Dermis microvascular lymphatic vessel endothelial cell (primary cell): ENCODE measurements around the gene DYRK1B. TPM values are rescaled to one million over a fixed set of nuclear protein-coding genes. Genes with fewer than 3 reads are reported as not detected.
"Not testable (repeated sequence)": the region's sequence is repeated elsewhere in the genome, so short reads cannot be mapped to it uniquely, and the experiment has no call there.

ENCODE experiments used
- DNase-seq, 2 donors: peaks; one replicate each; pipeline versions ENCODE4 v3.0.0 to v3.0.0-alpha.2; 2010; ENCODE audit warnings: low read depth in 2 of 2
- total RNA-seq: library from RNA; depleted of rRNA; stranded (reverse); fragments of >200 nt; gene quantifications from 2 replicates; pipeline ENCODE4 v1.2.1, GENCODE V29; 2014

Gene DYRK1B
- total RNA-seq = 9.2 and 16.1 TPM in 2 replicates

GRCh38 chr19:39833464-39834286 lies at the start of gene DYRK1B:
Gene DYRK1B (minus strand): TSS chr19:39834162. CDS start chr19:39831867, 2,295 bp downstream.
- DNase-seq = peak; percentile 96 to 98

DNA sequence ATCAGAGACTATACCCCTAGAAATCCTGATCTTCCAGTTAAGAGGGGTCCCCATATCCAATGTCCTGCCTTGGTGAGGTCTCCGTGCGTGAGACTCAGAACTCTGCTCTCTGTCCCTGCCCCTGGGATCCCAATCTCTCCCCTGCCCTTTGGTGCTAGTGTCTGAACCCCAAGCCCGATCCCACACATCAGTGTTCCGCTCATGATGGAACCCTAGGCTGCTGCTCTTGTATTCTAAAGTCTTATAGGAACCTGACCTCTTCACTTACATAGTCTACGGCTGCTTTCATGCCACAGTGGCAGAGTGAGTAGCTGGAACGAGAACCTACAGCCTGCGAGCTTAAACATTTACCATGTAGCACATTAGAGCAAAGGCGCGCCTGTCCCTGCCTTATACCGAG lies 48.7 kb upstream of the DYRK1B start:
- DNase-seq = not testable (repeated sequence)

DNA sequence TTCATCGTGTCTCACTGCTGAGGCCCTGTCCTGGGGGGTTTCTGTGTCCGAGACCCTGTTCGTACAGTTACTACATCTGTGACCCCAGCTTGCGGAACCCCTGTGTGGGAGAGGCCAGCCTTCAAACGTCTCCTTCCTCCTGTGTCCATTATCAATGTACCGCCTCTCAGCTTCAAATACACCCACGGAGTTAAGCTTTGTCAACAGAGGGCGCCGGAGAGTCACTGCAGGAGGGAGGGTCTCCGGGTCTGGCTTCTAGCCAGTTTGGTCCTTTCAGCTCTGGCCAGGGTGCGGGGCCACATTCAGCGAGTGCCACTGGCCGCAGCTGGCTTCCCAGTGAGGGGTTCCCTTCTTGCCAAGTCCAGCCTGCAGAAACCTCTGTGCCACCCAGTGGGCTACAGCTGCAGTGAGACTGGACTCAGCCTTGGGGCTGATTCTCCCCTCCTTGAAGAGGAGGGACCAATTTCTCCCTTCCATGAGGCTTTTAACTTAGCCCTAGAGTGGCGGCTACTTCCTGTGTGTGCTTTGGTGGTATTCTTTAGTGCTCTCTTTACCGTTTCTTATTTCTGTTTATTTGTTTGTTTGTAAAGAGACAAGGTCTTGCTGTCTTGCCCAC lies 47.6 kb upstream of the DYRK1B start:
- DNase-seq = peak in 1 of 2 donors; percentile 35

DNA sequence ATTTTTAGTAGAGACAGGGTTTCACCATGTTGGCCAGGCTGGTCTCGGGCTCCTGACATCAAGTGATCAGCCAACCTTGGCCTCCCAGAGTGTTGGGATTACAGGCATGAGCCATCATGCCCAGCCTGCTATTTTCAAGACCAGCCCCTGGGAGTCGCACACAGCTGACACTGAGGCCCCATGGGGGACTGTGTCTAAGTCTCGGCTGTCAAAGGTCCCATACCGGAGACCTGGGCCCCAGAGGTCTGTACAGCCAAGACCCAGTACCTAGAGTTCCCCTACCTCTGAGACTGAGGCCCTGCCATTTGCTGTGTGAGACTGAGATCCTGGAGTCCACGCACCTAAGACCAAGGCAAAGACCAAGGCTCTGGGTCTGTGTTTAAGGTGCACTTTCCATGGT lies 46.3 kb upstream of the DYRK1B start:
- not testable (repeated sequence) for DNase-seq

DNA sequence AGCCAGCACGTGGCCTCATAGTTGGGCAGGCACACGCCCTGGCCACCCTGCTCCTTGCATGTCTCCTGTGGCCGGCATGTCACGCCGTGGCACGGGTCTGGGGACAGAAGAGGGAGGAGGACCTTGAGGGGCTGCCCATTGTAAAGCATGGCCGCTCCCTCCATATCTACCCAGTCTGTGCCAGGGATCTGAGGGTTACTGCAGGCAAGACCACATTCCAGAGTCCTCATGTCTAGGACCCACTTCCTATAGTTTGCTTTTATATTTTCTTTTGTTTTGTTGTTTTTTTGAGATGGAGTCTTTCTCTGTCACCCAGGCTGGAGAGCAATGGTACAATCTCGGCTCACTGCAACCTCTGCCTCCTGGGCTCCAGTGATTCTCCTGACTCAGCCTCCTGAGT lies 45.8 kb upstream of the DYRK1B start:
- DNase-seq = not testable (repeated sequence)

GRCh38 chr19:39878866-39879265 lies 44.9 kb upstream of the DYRK1B start:
- not testable (repeated sequence) for DNase-seq

DNA sequence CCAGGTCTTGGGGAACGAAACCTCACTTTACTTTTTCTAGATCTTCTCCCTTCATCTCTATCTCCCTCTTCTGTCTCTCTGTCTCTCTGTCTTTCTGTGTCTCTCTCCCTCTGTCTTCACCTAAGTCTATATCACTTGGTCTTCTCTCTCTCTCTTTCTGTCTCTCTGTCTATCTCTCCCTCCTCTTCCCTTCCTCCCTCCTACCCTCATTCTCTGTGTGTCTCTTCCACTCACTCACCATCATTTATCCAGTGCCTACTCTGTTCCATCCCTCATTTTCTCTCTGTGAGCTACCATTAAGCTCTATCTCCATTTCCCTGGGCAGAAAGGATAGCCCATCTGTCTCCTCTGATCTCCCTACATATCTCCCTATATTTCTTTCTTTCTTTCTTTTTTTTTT lies 44.4 kb upstream of the DYRK1B start:
- no peak for DNase-seq

DNA sequence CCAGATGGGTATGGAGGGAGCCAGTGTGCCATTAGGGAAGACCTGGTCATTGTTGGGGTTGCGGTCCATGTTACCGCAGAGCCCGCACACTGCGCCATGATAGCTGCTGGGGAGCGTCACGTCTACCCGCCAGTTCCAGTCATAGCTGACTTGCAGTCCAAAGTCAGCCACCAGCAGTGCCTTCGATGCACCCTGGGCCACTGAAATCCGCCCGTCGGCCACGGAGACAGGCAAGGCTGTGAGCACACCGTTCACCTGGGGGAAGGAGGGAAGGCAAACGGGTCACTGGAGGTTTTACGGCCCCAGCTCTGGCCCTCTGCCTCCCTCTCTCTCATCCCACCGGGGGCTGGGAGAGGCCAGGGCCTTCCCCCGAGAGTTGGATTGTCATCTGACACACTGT lies 44.0 kb upstream of the DYRK1B start:
- not testable (repeated sequence) for DNase-seq

DNA sequence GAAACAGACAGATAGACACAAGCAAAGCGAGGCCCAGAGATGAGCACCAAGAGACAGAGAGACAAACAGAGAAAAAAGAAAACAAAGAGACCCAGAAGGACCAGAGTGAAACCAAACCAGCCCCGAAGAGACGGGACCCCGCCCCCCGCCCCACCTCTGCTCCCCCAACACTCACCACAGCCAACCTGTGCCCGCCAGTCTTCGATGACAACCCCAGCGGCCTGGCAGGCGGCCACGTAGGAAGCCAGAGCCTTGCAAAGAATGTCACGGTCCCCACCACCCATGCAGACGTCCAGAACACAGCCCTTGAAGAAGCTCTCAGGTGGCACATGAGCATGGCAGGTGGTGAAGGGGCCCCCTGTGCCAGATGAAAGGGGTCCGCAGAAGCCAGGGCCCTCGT lies 43.5 kb upstream of the DYRK1B start:
- DNase-seq = not testable (repeated sequence)

- not testable (repeated sequence) for DNase-seq
Observed at GRCh38 chr19:39876486-39876885, 42.5 kb upstream of the DYRK1B start.

GRCh38 chr19:39875401-39875864 lies 41.5 kb upstream of the DYRK1B start:
- DNase-seq = peak in 1 of 2 donors; percentile 24

DNA sequence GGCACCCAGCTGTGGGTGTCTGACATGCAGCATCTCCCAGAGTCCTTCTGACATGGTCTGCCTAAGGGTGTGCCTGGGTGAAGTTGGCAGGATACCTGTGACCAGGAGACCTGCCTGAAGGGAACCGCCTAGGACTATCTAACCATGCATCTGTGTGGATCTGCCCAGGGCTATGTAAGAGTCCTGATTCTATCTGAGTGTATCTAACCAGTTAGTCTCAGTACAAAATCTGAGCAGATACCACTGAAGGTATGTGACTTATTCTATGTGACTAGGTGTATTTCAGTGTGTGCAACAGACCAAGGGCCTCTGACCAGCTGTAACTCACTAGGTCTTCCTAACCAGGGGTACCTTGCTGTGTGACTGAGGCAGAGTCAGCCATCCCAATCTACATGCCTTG lies 40.4 kb upstream of the DYRK1B start:
- DNase-seq = no peak

- DNase-seq = no peak
Observed at GRCh38 chr19:39873385-39873784, 39.4 kb upstream of the DYRK1B start.

- no peak for DNase-seq
Observed at GRCh38 chr19:39871886-39872866, 38.2 kb upstream of the DYRK1B start.

DNA sequence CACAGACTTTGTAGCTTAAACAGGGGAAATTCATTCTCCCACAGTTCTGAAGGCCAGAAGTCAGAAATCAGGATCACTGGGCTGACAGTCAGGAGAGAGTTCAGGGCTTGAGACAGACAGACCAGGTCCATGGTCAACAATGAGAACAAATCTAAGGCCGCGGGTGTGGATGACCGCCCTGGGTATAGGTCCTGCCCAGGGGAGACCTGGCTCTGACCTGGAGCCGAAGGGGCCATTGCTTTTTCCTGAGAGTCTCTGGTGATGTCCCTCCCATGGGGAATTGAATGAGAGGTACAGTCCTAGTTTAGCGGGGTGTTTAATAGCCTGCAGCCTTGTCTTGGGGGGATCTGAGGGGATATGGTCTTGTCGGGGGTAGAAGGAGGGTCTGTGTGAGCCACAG lies 37.4 kb upstream of the DYRK1B start:
- no peak for DNase-seq

GRCh38 chr19:39870171-39870971 lies 36.4 kb upstream of the DYRK1B start:
- DNase-seq = no peak

GRCh38 chr19:39867952-39868351 lies 34.0 kb upstream of the DYRK1B start:
- DNase-seq = no peak

DNA sequence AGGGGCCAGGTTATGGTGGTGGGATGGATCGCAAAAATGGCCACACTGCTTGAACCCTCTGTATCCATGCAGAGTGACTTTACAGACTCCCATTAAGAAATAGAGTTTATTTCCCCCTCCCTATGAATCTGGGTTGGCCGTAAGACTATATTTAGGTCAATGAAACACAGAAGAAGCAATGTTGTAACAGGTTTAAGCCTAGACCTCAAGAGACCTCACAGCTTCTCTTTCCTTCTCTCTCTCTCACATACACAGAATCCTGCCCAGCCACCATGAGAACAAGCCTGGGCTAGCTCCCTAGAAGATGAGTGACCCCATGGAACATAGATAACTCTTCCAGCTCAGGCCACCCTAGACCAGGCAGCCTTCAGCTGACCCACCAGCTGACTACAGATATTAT lies 33.2 kb upstream of the DYRK1B start:
- DNase-seq = no peak

- DNase-seq = no peak
Observed at GRCh38 chr19:39865953-39866352, 32.0 kb upstream of the DYRK1B start.

- no peak for DNase-seq
Observed at GRCh38 chr19:39865186-39865585, 31.2 kb upstream of the DYRK1B start.

GRCh38 chr19:39864118-39864517 lies 30.2 kb upstream of the DYRK1B start:
- no peak for DNase-seq
